Measurements from ENCODE around the gene BCAS3. TPM values are rescaled to one million over a fixed set of nuclear protein-coding genes. Genes with fewer than 3 reads are reported as not detected.

The BCAS3 gene
- total RNA-seq, 4 donors from 2014 or later: 13.0 to 27.8 (median 20.7) TPM

GRCh38 chr17:61135782-61136181 lies 458.1 kb downstream of the BCAS3 start:
- intact Hi-C loops (cut with DNase I): no loop called here
- peaks cover 0 to 13% (median 0%) of the 10 kb centered on the region in 3 donors for H3K4me1 ChIP-seq
- TF ChIP-seq CTCF (IDR thresholded peaks at IDR 0.05): no peak
- no peak for TF ChIP-seq POLR2A (IDR thresholded peaks at IDR 0.05)
- H3K36me3 ChIP-seq: no peaks in the 10 kb centered on the region
- no peaks in the 10 kb centered on the region for H3K9me3 ChIP-seq
- 67 to 77% methylated on average over 14 of the region's 14 CpGs for WGBS, 2 donors
- no peak for DNase-seq
- H3K4me3 ChIP-seq: peak overlapping the region in 2 of 4 donors; percentile 11 to 26
- no peaks in the 10 kb centered on the region for H3K27me3 ChIP-seq
- H3K27ac ChIP-seq: peak overlapping the region in 3 of 4 donors; percentile 27 to 50 (median 35)

- Histone ChIP-seq H3K36me3 (no peaks in the 10 kb centered on the region), H3K4me1 (peaks cover 0 to 13% (median 0%) of the 10 kb centered on the region in 3 donors), H3K27me3 (no peaks in the 10 kb centered on the region), H3K4me3 (no peak overlapping the region), H3K9me3 (no peaks in the 10 kb centered on the region), H3K27ac (peak overlapping the region in 1 of 4 donors; percentile 27)
- no peak for DNase-seq
- intact Hi-C loops (cut with DNase I): no loop called here
- WGBS, 2 donors: 90 to 91% methylated on average over 5 to 7 of the region's 7 CpGs
- TF ChIP-seq CTCF (IDR thresholded peaks at IDR 0.05): no peak
- no peak for TF ChIP-seq POLR2A (IDR thresholded peaks at IDR 0.05)
Observed at GRCh38 chr17:61136296-61136695, 458.6 kb downstream of the BCAS3 start.

GRCh38 chr17:61139219-61139618 lies 461.6 kb downstream of the BCAS3 start:
- Histone ChIP-seq H3K36me3 (no peaks in the 10 kb centered on the region), H3K9me3 (no peaks in the 10 kb centered on the region), H3K27me3 (no peaks in the 10 kb centered on the region), H3K4me1 (peaks cover 0 to 13% (median 0%) of the 10 kb centered on the region in 3 donors), H3K4me3 (no peak overlapping the region), H3K27ac (peak overlapping the region in 1 of 4 donors; percentile 22)
- intact Hi-C loops (cut with DNase I): no loop called here
- TF ChIP-seq POLR2A (IDR thresholded peaks at IDR 0.05): no peak
- TF ChIP-seq CTCF (IDR thresholded peaks at IDR 0.05): no peak
- WGBS, 2 donors: 35 to 47% methylated on average over 4 of the region's 4 CpGs
- DNase-seq: no peak

DNA sequence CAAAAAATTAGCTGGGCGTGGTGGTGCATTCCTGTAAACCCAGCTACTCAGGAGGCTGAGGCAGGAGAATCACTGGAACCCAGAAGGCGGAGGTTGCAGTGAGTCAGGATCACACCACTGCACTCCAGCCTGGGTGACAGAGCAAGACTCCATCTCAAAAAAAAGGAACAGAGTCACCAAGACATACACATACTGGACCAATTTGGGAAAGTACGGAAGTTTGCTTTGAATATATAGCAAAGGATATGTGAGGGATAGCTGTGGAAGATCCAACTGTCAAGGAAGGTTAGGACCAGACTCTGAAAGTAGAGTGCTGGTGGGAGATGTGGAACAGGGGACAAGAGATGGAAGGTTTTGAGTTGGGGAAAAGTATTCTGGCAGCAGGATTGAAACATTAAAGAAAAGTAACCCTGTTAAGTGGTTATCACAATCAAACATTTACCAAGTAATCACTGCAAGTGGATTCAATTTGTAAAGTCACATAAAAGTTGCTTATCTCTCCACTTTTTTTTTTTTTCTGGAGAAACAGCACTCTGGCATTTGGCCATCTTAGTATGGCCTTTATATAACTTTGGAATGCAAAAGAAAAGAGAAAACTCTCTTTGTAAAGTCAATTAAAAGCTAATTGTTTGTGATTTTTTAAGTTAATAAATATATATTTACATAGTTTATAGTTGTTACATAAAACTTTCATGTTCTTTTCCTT lies 462.6 kb downstream of the BCAS3 start:
- no peak for DNase-seq
- H3K27ac ChIP-seq: no peak overlapping the region
- intact Hi-C loops (cut with DNase I): no loop called here
- H3K36me3 ChIP-seq: no peaks in the 10 kb centered on the region
- 97 to 98% methylated on average over 3 of the region's 3 CpGs for WGBS, 2 donors
- no peak overlapping the region for H3K4me3 ChIP-seq
- no peaks in the 10 kb centered on the region for H3K9me3 ChIP-seq
- H3K4me1 ChIP-seq: peaks cover 0 to 20% (median 3%) of the 10 kb centered on the region in 3 donors
- no peaks in the 10 kb centered on the region for H3K27me3 ChIP-seq
- TF ChIP-seq CTCF (IDR thresholded peaks at IDR 0.05): no peak
- no peak for TF ChIP-seq POLR2A (IDR thresholded peaks at IDR 0.05)

DNA sequence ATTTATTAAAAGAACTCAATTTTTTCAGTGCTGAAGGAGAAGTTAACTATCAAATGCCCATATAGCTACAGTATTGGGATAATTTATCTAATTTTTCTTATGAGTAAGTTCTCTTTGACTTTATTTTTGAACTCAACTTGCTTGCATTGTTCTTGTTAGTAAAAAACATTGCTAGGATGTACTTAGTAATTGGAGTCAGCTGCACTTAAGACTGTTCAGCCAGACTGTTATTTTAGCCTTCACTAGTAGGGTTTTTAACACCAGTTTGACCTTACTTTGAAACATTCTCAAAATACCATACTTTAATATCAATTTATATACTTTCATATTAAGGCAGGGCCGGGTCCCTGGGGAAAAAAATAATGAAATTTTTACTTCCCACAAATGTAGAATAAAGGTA lies 465.4 kb downstream of the BCAS3 start:
- no peaks in the 10 kb centered on the region for H3K27me3 ChIP-seq
- no peaks in the 10 kb centered on the region for H3K9me3 ChIP-seq
- no peak for DNase-seq
- H3K4me1 ChIP-seq: peaks cover 0 to 20% (median 5%) of the 10 kb centered on the region in 3 donors
- H3K27ac ChIP-seq: no peak overlapping the region
- H3K36me3 ChIP-seq: no peaks in the 10 kb centered on the region
- H3K4me3 ChIP-seq: no peak overlapping the region
- TF ChIP-seq CTCF (IDR thresholded peaks at IDR 0.05): no peak
- TF ChIP-seq POLR2A (IDR thresholded peaks at IDR 0.05): no peak
- intact Hi-C loops (cut with DNase I): no loop called here
- WGBS, 2 donors: 79 to 95% methylated on average over 1 of the region's 1 CpG
